Prostate gland (tissue), 2 donors: Measurements from ENCODE around the gene DKK3.

ENCODE experiments used
- CTCF ChIP-seq, 4 experiments: fragments of 200-600 bp in 2 of 4; fragments of 450-650 bp in 2 of 4; sonication (generic) in 2 of 4; IDR thresholded peaks; 1 replicate in 3 of 4; 2 replicates in 1 of 4; pipeline ENCODE4 v1.5.1; 2016 to 2019; ENCODE audit warnings: antibody characterized with exemption in 4 of 4, mild to moderate bottlenecking in 2 of 4, moderate library complexity in 2 of 4
- POLR2A ChIP-seq: fragments of 450-650 bp; IDR thresholded peaks from one replicate; pipeline ENCODE4 v1.6.1; 2016; ENCODE audit warnings: antibody characterized with exemption, mild to moderate bottlenecking
- POLR2AphosphoS5 ChIP-seq: sonication (generic); formaldehyde crosslinking; IDR thresholded peaks from one replicate; pipeline ENCODE4 v1.6.1; 2017; ENCODE audit warnings: antibody characterized with exemption

- TF ChIP-seq CTCF (IDR thresholded peaks at IDR 0.05), result no peak
- TF ChIP-seq POLR2A, result no peak
- no peak for TF ChIP-seq POLR2AphosphoS5
These were observed 60.0 kb downstream of the DKK3 start for GRCh38 chr11:11948242-11948947.
